ENCODE results near the gene CNN3.
A peak's percentile ranks its signal among the peaks of the same experiment; 100 is the strongest.

CNN3 gene

GRCh38 chr1:94854458-94855306 lies 72.2 kb downstream of the CNN3 start:
- peak; percentile 96 for DNase-seq

GRCh38 chr1:94852788-94853187 lies 74.1 kb downstream of the CNN3 start:
- DNase-seq = no peak

GRCh38 chr1:94851571-94851970 lies 75.3 kb downstream of the CNN3 start:
- no peak for DNase-seq

Measured in NCI-H226 (cell line).